ENCODE results near the gene DOLPP1. TPM values are rescaled to one million over a fixed set of nuclear protein-coding genes. Genes with fewer than 3 reads are reported as not detected.

Gene DOLPP1
- polyA plus RNA-seq, 1 of the 3 experiments (the other 2 are of a cell fraction): 19.9 TPM

GRCh38 chr9:129139233-129139992 is 58.5 kb downstream of the DOLPP1 start (continued):
- no peak for TF ChIP-seq EZH2phosphoT487 (IDR thresholded peaks at IDR 0.05; ENCODE audit: borderline replicate concordance, low read depth)
- TF ChIP-seq TEAD4 (IDR thresholded peaks at IDR 0.05; ENCODE audit: borderline replicate concordance, insufficient read depth): no peak
- no peak for TF ChIP-seq TCF12 (IDR thresholded peaks at IDR 0.05)
- peak; percentile 58 for TF ChIP-seq MXI1 (IDR thresholded peaks at IDR 0.05; ENCODE audit: low read depth, low read length)
- TF ChIP-seq MEF2A (IDR thresholded peaks at IDR 0.05; ENCODE audit: borderline replicate concordance, low read depth): no peak
- no peak for TF ChIP-seq FOXJ3 (CRISPR knock-in tag; IDR thresholded peaks at IDR 0.05)
- TF ChIP-seq ELF1 (IDR thresholded peaks at IDR 0.05): no peak
- no peak for TF ChIP-seq EP300 (IDR thresholded peaks at IDR 0.05; ENCODE audit: borderline replicate concordance in 1 of 2, low read depth in 1 of 2, low read length in 1 of 2)
- TF ChIP-seq NFIC (IDR thresholded peaks at IDR 0.05; ENCODE audit: borderline replicate concordance): no peak
- TF ChIP-seq MAX (IDR thresholded peaks at IDR 0.05; ENCODE audit: low read depth): peak; percentile 76
- TF ChIP-seq RXRA (IDR thresholded peaks at IDR 0.05; ENCODE audit: borderline replicate concordance, low read depth): no peak
- TF ChIP-seq TAF1 (IDR thresholded peaks at IDR 0.05; ENCODE audit: borderline replicate concordance, low read depth, low read length): no peak
- no peak for TF ChIP-seq GABPA (IDR thresholded peaks at IDR 0.05; ENCODE audit: low read depth)
- TF ChIP-seq SMC3 (IDR thresholded peaks at IDR 0.05; ENCODE audit: low read depth, low read length): peak; percentile 89
- no peak for TF ChIP-seq FOSL2 (IDR thresholded peaks at IDR 0.05; ENCODE audit: borderline replicate concordance, low read depth)
- TF ChIP-seq RFX5 (IDR thresholded peaks at IDR 0.05; ENCODE audit: low read length): no peak
- TF ChIP-seq GATA2 (CRISPR knock-in tag; IDR thresholded peaks at IDR 0.05): no peak
- TF ChIP-seq USF2 (IDR thresholded peaks at IDR 0.05; ENCODE audit: borderline replicate concordance, low read depth, low read length): no peak
- no peak for TF ChIP-seq ZBTB33 (IDR thresholded peaks at IDR 0.05; ENCODE audit: borderline replicate concordance, low read depth)
- peak; percentile 42; the same call in 1 of the 2 replicates for TF ChIP-seq RCOR1 (IDR thresholded peaks at IDR 0.05; ENCODE audit: low read length)
- 0 out of 2 replicates have a peak, but pooled peaks have one; percentile 16 for TF ChIP-seq NRF1 (IDR thresholded peaks at IDR 0.05; ENCODE audit: low read depth, low read length)

All from SK-N-SH (cell line).